Retina (tissue), 1 donor: Measurements from ENCODE around the gene ACKR4.
"Not testable (repeated sequence)": the region's sequence is repeated elsewhere in the genome, so short reads cannot be mapped to it uniquely, and the experiment has no call there.

Experiments
- DNase-seq: peaks from one replicate; pipeline ENCODE4 v3.0.0-alpha.2; 2016

Gene ACKR4

DNA sequence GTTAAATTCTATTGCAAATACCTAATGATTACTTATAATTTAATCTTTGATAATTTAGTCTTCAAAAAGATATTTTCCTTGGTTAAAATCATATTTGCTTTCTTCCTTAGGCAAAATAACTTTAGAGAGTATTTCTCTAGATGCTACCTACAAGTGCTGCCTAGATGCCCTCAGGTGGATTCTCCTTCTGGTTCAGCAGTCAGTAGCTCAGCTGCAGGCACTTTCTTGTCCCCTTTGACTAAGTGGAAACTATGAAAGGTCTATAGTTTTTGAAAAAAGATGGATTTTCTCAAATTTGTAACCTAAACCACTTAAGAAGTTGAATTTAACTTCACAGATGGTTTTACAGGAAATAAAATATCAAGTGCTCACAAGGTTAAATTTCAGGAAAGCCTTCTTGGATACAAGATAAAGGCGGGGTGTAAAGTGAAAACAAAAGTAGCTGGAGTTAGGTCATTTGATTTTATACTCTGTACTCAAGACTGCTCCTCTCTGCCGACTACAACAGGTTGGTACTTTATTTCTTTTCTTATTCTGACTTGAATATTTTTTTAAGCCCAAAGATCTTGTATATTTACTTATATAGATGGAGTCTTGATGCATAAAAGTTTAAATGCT lies at the start of gene ACKR4:
Gene ACKR4 (plus strand): TSS at position 455 of the 618 bp plus-strand sequence. CDS start 3,128 bp downstream, outside the sequence.
- no peak for DNase-seq

DNA sequence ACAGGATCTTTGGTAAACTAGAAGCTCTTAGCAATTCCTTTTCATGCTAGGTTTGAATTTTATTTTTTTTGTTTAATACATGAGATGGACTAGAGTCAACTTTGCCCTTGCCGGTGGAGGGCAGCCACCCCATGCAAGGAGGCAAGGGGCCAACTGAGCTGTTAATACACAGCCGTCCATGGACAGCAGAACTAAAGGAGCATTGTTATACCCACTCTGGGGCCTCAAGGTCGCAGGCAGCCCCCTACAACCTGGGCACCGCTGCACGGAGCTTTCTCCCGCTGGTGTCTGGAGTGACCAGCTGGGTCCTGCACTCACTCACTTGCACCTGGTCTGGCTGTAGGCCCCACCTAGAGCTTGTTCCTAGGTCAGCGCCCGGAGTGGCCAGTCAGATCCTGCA lies 47.9 kb upstream of the ACKR4 start:
- no peak for DNase-seq

DNA sequence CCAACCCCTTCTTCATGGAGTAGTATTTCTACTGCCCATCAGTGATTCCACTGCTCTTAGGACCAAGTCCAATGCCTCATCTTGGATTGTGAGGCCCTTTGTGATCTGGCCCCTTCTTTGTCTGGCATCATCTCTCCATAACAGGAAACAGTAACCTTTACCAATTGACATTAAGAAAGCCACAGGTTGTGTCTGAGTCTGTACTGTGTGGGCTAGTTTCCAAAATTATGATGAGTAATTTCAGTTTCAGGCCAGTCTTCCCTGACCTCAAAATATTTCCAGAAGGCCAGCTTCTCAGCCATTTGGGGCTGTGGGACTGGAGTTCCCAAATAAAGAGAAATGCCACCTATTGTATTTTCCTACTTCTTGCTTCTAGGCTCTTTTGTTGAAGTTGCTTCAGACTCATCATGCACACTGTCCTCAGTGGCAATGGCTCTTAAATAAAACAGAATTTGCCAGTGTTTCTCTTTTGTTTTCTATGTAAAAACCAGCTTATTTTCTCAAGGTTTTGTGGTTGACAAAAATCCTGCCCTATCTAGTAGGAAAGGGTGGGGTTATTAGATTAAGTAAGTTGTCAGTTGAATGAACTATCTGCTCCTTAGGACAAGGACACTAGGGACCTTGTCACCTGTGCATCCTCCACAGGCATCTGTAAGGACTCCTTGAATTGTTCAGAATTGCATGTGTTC lies 47.0 kb upstream of the ACKR4 start:
- no peak for DNase-seq

- DNase-seq = no peak
These were observed 46.3 kb upstream of the ACKR4 start for GRCh38 chr3:132550579-132551305.

DNA sequence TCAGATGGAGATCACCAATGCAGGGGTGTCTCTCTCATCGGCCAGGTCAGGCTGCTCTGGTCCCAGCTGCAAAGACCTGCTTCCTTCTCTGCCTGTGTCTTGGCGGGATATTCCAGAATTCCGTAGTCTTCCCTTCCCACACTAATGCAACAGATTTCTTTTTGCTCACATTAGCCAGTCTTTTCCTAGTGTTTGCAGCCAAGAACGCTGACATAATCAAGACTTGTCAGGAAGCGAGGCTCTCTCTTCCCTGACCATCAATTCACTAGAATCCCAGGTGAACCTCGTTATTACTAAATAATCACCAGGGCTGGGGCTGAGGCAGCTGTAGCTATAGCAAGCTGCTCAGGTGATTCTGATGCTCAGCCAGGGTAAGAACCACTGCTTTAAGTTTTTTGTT lies 43.2 kb upstream of the ACKR4 start:
- DNase-seq = no peak

- no peak for DNase-seq
These were observed 42.6 kb upstream of the ACKR4 start for GRCh38 chr3:132554437-132554836.

GRCh38 chr3:132555306-132556035 lies 41.6 kb upstream of the ACKR4 start:
- no peak for DNase-seq

DNA sequence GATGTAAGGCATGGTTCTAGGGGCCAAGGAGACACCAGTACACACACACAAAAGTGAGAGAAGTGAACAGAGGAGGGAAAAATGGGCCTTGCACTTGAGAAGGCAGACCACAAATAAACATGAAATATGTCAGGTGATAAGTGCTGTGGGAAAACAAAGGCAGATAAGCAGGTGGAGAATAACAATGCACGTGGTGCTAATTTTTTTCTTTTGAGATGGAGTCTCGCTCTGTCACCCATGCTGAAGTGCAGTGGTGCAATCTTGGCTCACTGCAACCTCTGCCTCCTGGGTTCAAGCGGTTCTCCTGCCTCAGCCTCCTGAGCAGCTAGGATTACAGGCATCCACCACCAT lies 41.1 kb upstream of the ACKR4 start:
- not testable (repeated sequence) for DNase-seq

GRCh38 chr3:132556508-132557159 lies 40.4 kb upstream of the ACKR4 start:
- no peak for DNase-seq

DNA sequence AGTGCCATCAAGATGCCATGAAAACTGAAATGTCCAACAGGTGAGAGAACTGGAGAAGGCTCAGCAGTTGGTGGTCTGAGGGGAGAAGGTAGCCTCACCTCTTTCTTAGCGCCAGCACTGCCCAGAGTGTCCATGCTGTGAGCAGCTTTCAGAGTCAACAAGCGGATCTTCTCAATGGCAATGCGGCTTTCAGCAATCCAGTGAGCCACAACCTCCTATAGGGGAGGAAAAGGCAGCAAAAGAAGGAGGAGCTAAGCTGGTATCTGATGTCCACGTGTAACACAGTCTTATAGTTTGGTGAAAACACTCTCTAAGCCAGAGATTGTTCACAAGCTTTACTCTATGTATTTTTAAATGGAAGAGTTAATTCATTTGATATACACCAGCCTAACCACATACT lies 36.1 kb upstream of the ACKR4 start:
- DNase-seq = no peak

DNA sequence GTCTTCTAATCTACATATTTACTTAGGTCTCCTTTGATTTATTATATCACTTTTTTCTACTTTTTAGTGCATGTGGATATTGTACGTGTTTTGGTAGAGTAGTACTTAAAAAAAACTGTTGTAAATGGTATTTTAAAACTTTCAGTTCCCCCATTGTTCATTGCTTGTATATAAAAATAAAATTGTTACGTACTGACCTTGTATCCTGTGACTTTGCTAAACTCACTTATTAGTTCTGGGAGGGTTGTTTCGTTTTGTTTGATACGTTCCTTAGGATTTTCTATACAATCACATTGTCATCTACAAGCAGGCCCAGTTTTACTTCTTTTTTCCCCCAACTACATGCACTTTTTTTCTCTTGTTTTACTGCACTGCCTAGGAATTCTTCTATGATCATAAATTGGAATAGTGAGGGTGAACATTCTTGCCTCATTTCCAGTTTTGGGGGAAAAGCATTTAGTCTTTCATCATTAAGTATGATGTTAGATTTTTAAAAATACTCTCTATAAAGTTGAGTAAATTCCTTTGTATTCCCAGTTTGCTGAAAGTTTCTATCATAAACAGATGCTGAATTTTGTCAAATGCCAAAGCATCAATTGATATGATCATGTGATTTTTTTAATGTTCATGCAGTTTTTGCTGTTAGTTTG lies 33.5 kb upstream of the ACKR4 start:
- no peak for DNase-seq

- no peak for DNase-seq
These were observed 33.0 kb upstream of the ACKR4 start for GRCh38 chr3:132564070-132564465.

- no peak for DNase-seq
These were observed 28.6 kb upstream of the ACKR4 start for GRCh38 chr3:132568422-132568821.

DNA sequence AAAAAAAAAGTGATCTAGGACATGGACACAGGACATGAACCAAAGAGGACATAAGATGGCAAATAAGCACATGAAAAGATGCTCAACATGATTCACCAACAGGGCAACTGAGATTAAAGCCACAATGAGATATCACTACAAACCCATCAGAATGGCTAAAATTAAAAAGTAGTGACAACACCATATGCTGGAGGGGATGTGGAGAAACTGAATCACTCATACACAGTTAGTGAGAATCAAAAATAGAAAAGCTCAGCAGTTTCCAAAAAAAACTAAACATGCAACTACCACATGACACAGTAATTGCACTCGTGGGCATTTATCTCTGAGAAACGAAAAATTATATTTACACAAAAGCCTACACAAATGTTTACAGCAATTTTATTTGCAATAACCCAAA lies 27.9 kb upstream of the ACKR4 start:
- no peak for DNase-seq

DNA sequence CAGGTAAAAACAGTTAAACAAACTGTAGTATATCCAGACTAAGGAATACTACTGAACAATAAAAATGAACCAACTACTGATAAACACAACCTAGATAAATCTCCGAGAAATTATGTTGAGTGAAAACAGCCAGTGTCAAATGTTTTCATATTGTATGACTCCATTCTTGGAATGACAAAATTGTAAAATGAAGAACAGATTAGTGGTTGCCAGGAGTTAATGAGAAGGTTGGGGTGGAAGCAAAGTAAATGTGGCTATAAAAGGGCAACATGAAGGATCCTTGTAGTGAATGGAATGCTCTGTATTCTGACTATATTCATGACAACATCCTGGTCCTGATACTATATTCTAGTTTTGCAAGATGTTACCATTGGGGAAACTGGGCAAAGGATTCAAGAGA lies 27.5 kb upstream of the ACKR4 start:
- DNase-seq = no peak

DNA sequence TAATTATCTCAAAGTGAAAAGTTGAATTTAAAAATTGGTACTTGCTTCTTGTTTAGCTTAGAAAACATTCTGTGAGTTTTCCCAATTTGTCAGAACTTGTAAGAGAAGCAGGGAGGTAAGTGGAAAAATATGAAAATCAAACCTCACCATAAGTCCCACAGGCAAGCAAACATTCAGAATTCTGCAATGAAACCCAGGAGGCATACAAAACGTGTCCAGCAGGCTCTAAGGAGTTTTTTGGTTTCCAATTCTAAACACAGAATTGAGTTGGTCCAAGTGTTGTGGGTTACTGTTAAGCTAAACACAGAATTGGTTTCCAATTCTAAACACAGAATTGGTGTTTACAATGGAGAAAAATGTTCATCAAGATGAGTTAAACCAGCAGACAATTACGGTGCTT lies 27.1 kb upstream of the ACKR4 start:
- DNase-seq = no peak

DNA sequence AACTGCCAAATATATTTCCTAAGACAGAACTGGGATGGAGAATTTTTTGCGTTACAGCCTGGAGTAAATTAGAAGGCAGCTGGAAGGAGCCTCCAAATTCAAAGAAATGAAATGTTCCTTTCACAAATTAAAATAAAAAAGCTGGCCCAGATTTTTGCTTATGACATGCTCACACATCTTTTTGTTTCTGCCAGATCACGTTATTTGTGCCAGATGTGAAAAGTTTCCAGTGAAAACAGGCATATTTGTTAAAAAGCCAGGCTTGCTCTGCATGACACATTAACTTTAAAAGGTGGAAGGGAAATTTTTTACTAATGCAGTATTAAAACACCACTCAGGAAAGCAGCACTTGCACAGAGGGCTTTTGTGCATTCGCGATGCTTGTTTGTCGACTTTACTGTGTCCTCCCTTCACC lies 23.3 kb upstream of the ACKR4 start:
- no peak for DNase-seq

GRCh38 chr3:132587401-132587800 lies 9.7 kb upstream of the ACKR4 start:
- DNase-seq = no peak

DNA sequence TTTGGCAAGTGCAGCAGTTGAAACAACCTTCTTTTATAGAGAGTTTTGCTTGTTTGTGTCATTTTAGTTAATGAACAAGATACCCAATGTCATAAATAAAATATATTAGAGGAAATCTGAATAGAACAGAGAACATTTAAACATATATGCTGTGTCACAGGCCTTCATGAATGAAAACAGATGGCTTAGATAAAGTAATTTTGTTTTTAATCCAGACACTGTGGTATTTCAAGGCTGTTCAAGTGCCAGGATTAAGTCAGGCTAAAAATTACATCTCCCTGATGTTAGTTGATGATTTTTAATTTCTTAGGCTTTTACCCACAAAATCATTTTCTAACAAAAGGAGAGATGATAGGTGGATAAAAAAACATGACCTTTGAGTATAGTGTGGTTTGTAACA lies 4.9 kb upstream of the ACKR4 start:
- no peak for DNase-seq

DNA sequence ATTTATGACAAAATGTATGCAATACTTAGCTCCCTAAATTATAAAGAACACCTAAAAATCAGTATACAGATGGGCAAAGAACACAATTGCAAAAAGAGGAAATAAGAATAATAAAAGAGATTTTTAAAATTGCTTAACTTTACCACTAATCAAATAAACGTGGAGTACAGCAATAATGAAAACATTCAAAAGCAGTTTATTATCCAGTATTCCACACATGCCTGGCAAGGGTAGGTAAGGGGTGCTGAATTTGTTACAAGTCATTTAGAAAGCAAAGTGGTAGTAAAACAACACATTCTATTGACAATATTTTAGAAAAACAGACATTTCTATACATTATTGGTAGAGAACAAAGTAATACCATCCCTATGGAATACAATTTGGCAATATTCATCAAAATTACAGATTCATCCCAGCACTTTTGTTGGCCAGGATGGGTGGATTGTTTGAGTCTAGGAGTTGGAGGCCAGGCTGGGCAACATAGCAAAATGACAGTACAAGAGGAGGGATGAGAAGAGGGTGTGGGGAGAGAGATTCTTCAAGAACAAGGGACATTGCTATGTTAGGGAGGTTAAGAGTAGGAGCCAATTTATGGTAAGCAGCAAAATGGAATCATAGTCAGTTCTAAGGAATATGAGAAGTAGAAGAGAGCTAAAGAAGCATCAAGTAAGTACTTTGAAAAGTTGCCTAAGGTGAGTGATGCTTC lies 3.7 kb upstream of the ACKR4 start:
- no peak for DNase-seq

DNA sequence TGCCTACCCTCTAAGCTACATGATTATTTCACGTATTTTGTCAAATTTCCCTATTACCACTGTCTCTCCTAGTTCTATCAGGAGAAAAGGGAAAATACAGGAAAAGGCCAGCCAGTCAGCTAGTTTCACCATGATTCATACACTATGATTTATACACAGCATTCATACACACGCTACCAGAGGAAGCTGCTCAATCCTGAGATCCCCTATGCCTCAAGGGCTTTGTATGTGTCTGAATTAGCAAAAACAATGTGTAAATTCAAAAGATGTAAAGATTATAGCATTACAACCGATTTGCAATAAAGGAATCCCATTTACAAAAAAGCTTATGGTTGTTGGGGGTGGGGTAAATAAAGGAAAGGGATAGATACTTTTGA lies 3.1 kb upstream of the ACKR4 start:
- no peak for DNase-seq

- DNase-seq = no peak
These were observed 2.6 kb upstream of the ACKR4 start for GRCh38 chr3:132594498-132594897.
